WTC11 (cell line): ENCODE measurements around the gene MPST. TPM values are rescaled to one million over a fixed set of nuclear protein-coding genes. Genes with fewer than 3 reads are reported as not detected.

Experiments used
- ATAC-seq: fragments of 200-7000 bp; cut with Tn5 transposase; 2 replicates; pipeline ENCODE4 v1.10.0; 2021; ENCODE audit warnings: mild to moderate bottlenecking, moderate library complexity
- CTCF ChIA-PET: fragments of 300-600 bp; sonication (Branson Sonifier 250); formaldehyde crosslinking; loops from one replicate; lab custom pipeline; 2021; ENCODE audit warnings: antibody characterized with exemption; lab: Charles Lee
- POLR2A ChIA-PET: fragments of 350-600 bp; sonication (Branson Sonifier 250); formaldehyde crosslinking; loops from one replicate; lab custom pipeline; 2021; ENCODE audit warnings: antibody characterized with exemption; lab: Charles Lee
- DNase-seq: peaks from one replicate; pipeline ENCODE4 v3.0.0; 2021; ENCODE audit warnings: low spot score
- H3K27ac Mint-ChIP-seq: 2 replicates; pipeline ENCODE4 v1.8.0; 2021; ENCODE audit warnings: mixed read lengths
- H3K27me3 Mint-ChIP-seq: 2 replicates; pipeline ENCODE4 v1.8.0; 2021; ENCODE audit warnings: low read depth, mild to moderate bottlenecking, moderate library complexity, mixed read lengths
- H3K36me3 Mint-ChIP-seq: 2 replicates; pipeline ENCODE4 v1.8.0; 2021; ENCODE audit warnings: mixed read lengths
- H3K4me1 Mint-ChIP-seq: 2 replicates; pipeline ENCODE4 v1.8.0; 2022; ENCODE audit warnings: mixed read lengths
- H3K4me3 Mint-ChIP-seq: 2 replicates; pipeline ENCODE4 v1.8.0; 2021; ENCODE audit warnings: mild to moderate bottlenecking, moderate library complexity, mixed read lengths
- H3K9me3 Mint-ChIP-seq: 2 replicates; pipeline ENCODE4 v1.8.0; 2021; ENCODE audit warnings: mixed read lengths
- ATF6 ChIP-seq: sonication (generic); formaldehyde crosslinking; IDR thresholded peaks from 2 replicates; pipeline ENCODE4 v1.8.1; 2023; ENCODE audit warnings: mild to moderate bottlenecking, missing genetic modification reagents
- ERG ChIP-seq: fragments of 250-450 bp; sonication (Bioruptor Pico); IDR thresholded peaks from 2 replicates; pipeline ENCODE4 v1.8.0; 2021; ENCODE audit warnings: mild to moderate bottlenecking
- FOXP1 ChIP-seq: sonication (generic); formaldehyde crosslinking; IDR thresholded peaks from 2 replicates; pipeline ENCODE4 v1.8.0; 2022; ENCODE audit warnings: missing genetic modification reagents, mild to moderate bottlenecking, moderate library complexity, borderline replicate concordance
- MLX ChIP-seq: sonication (generic); formaldehyde crosslinking; IDR thresholded peaks from 2 replicates; pipeline ENCODE4 v1.8.1; 2023; ENCODE audit warnings: mild to moderate bottlenecking, missing genetic modification reagents, moderate library complexity
- MXD4 ChIP-seq: fragments of 250-450 bp; sonication (Bioruptor Pico); IDR thresholded peaks from 2 replicates; pipeline ENCODE4 v1.8.0; 2021; ENCODE audit warnings: mild to moderate bottlenecking, moderate library complexity, borderline replicate concordance
- NFE2L1 ChIP-seq: sonication (generic); formaldehyde crosslinking; IDR thresholded peaks from 2 replicates; pipeline ENCODE4 v1.8.1; 2023; ENCODE audit warnings: missing genetic modification reagents
- RELA ChIP-seq: sonication (generic); formaldehyde crosslinking; IDR thresholded peaks from 2 replicates; pipeline ENCODE4 v1.8.1; 2022; ENCODE audit warnings: missing genetic modification reagents, mild to moderate bottlenecking, borderline replicate concordance
- TEAD1 ChIP-seq: sonication (generic); formaldehyde crosslinking; IDR thresholded peaks from 2 replicates; pipeline ENCODE4 v1.8.0; 2022; ENCODE audit warnings: mild to moderate bottlenecking, missing genetic modification reagents
- USF2 ChIP-seq: sonication (generic); formaldehyde crosslinking; IDR thresholded peaks from 2 replicates; pipeline ENCODE4 v1.8.1; 2023; ENCODE audit warnings: mild to moderate bottlenecking, missing genetic modification reagents, moderate library complexity
- ZBTB21 ChIP-seq: sonication (generic); formaldehyde crosslinking; IDR thresholded peaks from 2 replicates; pipeline ENCODE4 v1.8.1; 2023; ENCODE audit warnings: mild to moderate bottlenecking, missing genetic modification reagents, borderline replicate concordance
- ZBTB43 ChIP-seq: sonication (generic); formaldehyde crosslinking; IDR thresholded peaks from 2 replicates; pipeline ENCODE4 v1.8.1; 2023; ENCODE audit warnings: mild to moderate bottlenecking, missing genetic modification reagents
- ZNF138 ChIP-seq: sonication (generic); formaldehyde crosslinking; conservative IDR thresholded peaks from 2 replicates; pipeline ENCODE4 v1.8.1; 2022; ENCODE audit warnings: mild to moderate bottlenecking, moderate library complexity, missing genetic modification reagents
- ZNF512 ChIP-seq: sonication (generic); formaldehyde crosslinking; IDR thresholded peaks from 2 replicates; pipeline ENCODE4 v1.8.1; 2022; ENCODE audit warnings: missing genetic modification reagents, borderline replicate concordance
- total RNA-seq: library from RNA; stranded (reverse); gene quantifications from 3 replicates; pipeline ENCODE4 v1.2.3, GENCODE V29; 2021
- TF ChIP-seq, protein P1 (sequence below): sonication (generic); formaldehyde crosslinking; IDR thresholded peaks from 2 replicates; pipeline ENCODE4 v1.8.1; 2022; ENCODE audit warnings: low read depth, mild to moderate bottlenecking, moderate library complexity, missing genetic modification reagents, borderline replicate concordance
- TF ChIP-seq, protein P2 (sequence below): sonication (generic); formaldehyde crosslinking; IDR thresholded peaks from 2 replicates; pipeline ENCODE4 v1.8.0; 2022; ENCODE audit warnings: mild to moderate bottlenecking, missing genetic modification reagents
- TF ChIP-seq, protein P3 (sequence below): sonication (generic); formaldehyde crosslinking; IDR thresholded peaks from 2 replicates; pipeline ENCODE4 v1.8.1; 2022; ENCODE audit warnings: mild to moderate bottlenecking, moderate library complexity, missing genetic modification reagents
- TF ChIP-seq, protein P4 (sequence below): sonication (generic); formaldehyde crosslinking; IDR thresholded peaks from 2 replicates; pipeline ENCODE4 v1.8.1; 2022; ENCODE audit warnings: low read depth, missing genetic modification reagents, borderline replicate concordance
- TF ChIP-seq, protein P5 (sequence below): sonication (generic); formaldehyde crosslinking; IDR thresholded peaks from 2 replicates; pipeline ENCODE4 v1.8.0; 2022; ENCODE audit warnings: mild to moderate bottlenecking, missing genetic modification reagents

Gene MPST
- total RNA-seq, 1 experiment from 2014 or later, result 86.6 TPM

- Mint-ChIP-seq H3K9me3 (no peaks in the 10 kb centered on the region), H3K27ac (no peak overlapping the region), H3K27me3 (peaks cover 11% of the 10 kb centered on the region), H3K4me1 (peaks cover 5% of the 10 kb centered on the region), H3K4me3 (no peak overlapping the region), H3K36me3 (no peaks in the 10 kb centered on the region)
- CTCF ChIA-PET, result no interaction called here
- TF ChIP-seq ZBTB21 (CRISPR knock-in tag) (no peak), MLX (CRISPR knock-in tag) (no peak), FOXP1 (CRISPR knock-in tag) (no peak), MXD4 (CRISPR knock-in tag) (no peak), ZBTB43 (no peak), ZNF138 (CRISPR knock-in tag) (no peak), NFE2L1 (no peak)
- TF ChIP-seq, protein P1, sequence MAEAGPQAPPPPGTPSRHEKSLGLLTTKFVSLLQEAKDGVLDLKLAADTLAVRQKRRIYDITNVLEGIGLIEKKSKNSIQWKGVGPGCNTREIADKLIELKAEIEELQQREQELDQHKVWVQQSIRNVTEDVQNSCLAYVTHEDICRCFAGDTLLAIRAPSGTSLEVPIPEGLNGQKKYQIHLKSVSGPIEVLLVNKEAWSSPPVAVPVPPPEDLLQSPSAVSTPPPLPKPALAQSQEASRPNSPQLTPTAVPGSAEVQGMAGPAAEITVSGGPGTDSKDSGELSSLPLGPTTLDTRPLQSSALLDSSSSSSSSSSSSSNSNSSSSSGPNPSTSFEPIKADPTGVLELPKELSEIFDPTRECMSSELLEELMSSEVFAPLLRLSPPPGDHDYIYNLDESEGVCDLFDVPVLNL (CRISPR knock-in tag), result no peak
- TF ChIP-seq, protein P2, sequence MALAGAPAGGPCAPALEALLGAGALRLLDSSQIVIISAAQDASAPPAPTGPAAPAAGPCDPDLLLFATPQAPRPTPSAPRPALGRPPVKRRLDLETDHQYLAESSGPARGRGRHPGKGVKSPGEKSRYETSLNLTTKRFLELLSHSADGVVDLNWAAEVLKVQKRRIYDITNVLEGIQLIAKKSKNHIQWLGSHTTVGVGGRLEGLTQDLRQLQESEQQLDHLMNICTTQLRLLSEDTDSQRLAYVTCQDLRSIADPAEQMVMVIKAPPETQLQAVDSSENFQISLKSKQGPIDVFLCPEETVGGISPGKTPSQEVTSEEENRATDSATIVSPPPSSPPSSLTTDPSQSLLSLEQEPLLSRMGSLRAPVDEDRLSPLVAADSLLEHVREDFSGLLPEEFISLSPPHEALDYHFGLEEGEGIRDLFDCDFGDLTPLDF (CRISPR knock-in tag), result no peak
- POLR2A ChIA-PET, result no interaction called here
- DNase-seq (no peak), ATAC-seq (no peak)
Measured at GRCh38 chr22:37074537-37074936, 55.0 kb downstream of the MPST start.

DNA sequence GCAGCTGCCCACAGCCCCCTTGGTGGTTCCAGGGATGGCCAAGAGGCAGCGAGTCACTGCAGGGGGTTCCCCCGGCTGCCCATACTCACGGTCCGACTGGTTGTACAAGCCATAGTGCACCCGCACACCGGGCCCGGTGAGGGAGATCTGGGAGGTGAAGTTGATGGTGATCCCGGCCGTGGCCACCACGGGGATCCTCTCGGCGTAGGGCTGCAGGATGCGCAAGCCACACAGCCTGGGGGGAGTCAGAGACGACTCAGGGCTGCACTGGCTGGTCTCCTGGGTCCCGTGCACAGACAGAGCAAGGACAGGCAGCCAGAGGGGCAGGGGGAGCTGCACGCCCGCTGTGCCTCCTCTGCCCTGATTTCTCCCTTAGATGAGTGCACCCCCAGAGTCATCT is 55.5 kb downstream of the MPST start:
- peaks cover 14% of the 10 kb centered on the region for H3K27me3 Mint-ChIP-seq
- CTCF ChIA-PET, result interaction anchor here (2.5 kb wide), 1 partner anchor 30 kb away, joined by 11 read pairs; no protein-coding TSS in a partner anchor
- TF ChIP-seq ERG (no peak), TEAD1 (CRISPR knock-in tag) (no peak), RELA (CRISPR knock-in tag) (no peak), ATF6 (CRISPR knock-in tag) (no peak), ZBTB43 (no peak), ZBTB21 (CRISPR knock-in tag) (no peak), ZNF512 (CRISPR knock-in tag) (no peak), USF2 (CRISPR knock-in tag) (no peak)
- TF ChIP-seq, protein P3, sequence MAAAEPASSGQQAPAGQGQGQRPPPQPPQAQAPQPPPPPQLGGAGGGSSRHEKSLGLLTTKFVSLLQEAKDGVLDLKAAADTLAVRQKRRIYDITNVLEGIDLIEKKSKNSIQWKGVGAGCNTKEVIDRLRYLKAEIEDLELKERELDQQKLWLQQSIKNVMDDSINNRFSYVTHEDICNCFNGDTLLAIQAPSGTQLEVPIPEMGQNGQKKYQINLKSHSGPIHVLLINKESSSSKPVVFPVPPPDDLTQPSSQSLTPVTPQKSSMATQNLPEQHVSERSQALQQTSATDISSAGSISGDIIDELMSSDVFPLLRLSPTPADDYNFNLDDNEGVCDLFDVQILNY (CRISPR knock-in tag), result no peak
- TF ChIP-seq, protein P4, sequence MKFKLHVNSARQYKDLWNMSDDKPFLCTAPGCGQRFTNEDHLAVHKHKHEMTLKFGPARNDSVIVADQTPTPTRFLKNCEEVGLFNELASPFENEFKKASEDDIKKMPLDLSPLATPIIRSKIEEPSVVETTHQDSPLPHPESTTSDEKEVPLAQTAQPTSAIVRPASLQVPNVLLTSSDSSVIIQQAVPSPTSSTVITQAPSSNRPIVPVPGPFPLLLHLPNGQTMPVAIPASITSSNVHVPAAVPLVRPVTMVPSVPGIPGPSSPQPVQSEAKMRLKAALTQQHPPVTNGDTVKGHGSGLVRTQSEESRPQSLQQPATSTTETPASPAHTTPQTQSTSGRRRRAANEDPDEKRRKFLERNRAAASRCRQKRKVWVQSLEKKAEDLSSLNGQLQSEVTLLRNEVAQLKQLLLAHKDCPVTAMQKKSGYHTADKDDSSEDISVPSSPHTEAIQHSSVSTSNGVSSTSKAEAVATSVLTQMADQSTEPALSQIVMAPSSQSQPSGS (CRISPR knock-in tag), result no peak
- TF ChIP-seq, protein P5, sequence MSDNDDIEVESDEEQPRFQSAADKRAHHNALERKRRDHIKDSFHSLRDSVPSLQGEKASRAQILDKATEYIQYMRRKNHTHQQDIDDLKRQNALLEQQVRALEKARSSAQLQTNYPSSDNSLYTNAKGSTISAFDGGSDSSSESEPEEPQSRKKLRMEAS, result no peak

More for the DNA sequence above, 55.5 kb downstream of the MPST start:
- Mint-ChIP-seq H3K36me3 (no peaks in the 10 kb centered on the region), H3K4me1 (peaks cover 8% of the 10 kb centered on the region), H3K4me3 (no peak overlapping the region), H3K27ac (no peak overlapping the region), H3K9me3 (no peaks in the 10 kb centered on the region)
- POLR2A ChIA-PET, result no interaction called here
- DNase-seq (no peak), ATAC-seq (no peak)
